ENCODE measurements around the gene ATP6V1G1. TPM values are rescaled to one million over a fixed set of nuclear protein-coding genes. Genes with fewer than 3 reads are reported as not detected.

ATP6V1G1 gene
- total RNA-seq, 1 donor from 2014 or later = 111 TPM

DNA sequence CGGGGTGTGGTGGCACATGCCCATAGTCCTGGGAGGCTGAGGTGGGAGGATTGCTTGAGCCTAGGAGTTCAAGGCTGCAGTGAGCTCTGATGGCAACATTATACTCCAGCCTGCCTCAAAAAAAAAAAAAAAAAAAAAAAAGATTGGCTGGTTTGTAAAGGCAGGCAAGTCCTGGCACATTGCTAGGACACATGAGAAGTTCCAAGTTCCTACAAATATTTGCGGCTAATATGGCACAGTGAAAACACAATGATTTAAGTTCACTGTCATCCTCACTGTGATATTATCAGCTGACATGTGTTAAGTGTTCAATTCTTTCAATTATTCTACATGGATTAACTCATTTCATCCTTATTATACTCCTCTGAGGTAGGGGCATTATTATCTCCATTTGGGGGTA, 43.6 kb downstream of the ATP6V1G1 start:
- H3K27ac Mint-ChIP-seq (ENCODE audit: unreplicated experiment) = no peak overlapping the region
- no peaks in the 10 kb centered on the region for H3K27me3 Mint-ChIP-seq (ENCODE audit: low read depth)
- no peaks in the 10 kb centered on the region for H3K36me3 Mint-ChIP-seq (ENCODE audit: low read depth)
- no peak for DNase-seq (ENCODE audit: low read depth, low spot score)
- no peak overlapping the region for H3K4me3 Mint-ChIP-seq
- H3K9me3 Mint-ChIP-seq = no peaks in the 10 kb centered on the region
- TF ChIP-seq, protein P1, sequence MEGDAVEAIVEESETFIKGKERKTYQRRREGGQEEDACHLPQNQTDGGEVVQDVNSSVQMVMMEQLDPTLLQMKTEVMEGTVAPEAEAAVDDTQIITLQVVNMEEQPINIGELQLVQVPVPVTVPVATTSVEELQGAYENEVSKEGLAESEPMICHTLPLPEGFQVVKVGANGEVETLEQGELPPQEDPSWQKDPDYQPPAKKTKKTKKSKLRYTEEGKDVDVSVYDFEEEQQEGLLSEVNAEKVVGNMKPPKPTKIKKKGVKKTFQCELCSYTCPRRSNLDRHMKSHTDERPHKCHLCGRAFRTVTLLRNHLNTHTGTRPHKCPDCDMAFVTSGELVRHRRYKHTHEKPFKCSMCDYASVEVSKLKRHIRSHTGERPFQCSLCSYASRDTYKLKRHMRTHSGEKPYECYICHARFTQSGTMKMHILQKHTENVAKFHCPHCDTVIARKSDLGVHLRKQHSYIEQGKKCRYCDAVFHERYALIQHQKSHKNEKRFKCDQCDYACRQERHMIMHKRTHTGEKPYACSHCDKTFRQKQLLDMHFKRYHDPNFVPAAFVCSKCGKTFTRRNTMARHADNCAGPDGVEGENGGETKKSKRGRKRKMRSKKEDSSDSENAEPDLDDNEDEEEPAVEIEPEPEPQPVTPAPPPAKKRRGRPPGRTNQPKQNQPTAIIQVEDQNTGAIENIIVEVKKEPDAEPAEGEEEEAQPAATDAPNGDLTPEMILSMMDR (conservative IDR thresholded peaks at IDR 0.05) = no peak
- H3K4me1 Mint-ChIP-seq = no peaks in the 10 kb centered on the region

DNA sequence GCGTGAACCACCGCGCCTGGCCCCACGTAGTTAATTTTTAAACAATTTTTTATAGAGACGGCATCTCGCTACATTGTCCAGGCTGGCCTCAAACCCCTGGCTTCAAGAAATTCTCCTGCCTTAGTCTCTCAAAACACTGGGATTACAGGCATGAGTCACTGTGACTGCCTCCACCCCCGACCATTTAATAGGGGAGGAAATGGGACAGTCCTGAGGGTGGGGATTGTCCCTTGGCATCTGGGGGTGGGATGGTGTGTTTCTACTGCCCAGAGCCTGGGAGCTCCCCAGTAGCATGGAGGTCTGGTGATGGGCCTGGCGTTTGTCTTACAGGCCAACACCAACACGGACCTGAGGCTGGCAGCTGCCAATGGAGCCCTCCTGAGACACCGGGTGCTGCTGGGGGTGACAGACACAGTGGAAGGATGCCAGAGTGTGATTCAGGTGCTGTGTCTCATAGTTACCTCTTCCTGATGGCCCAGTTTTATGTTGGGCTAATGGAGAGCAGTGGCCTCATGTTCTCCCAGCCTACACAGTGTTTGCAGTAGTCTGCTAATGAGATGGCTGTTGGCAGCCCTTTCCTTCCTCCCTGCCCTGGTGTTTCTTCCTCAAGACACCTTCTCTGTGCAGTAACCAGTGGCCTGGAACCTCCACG, 46.0 kb downstream of the ATP6V1G1 start:
- Mint-ChIP-seq H3K27ac (ENCODE audit: unreplicated experiment) (no peak overlapping the region), H3K4me1 (no peaks in the 10 kb centered on the region), H3K4me3 (no peak overlapping the region), H3K27me3 (ENCODE audit: low read depth) (no peaks in the 10 kb centered on the region), H3K36me3 (ENCODE audit: low read depth) (no peaks in the 10 kb centered on the region), H3K9me3 (no peaks in the 10 kb centered on the region)
- DNase-seq (ENCODE audit: low read depth, low spot score) = no peak
- TF ChIP-seq, protein P1 (conservative IDR thresholded peaks at IDR 0.05) = no peak

DNA sequence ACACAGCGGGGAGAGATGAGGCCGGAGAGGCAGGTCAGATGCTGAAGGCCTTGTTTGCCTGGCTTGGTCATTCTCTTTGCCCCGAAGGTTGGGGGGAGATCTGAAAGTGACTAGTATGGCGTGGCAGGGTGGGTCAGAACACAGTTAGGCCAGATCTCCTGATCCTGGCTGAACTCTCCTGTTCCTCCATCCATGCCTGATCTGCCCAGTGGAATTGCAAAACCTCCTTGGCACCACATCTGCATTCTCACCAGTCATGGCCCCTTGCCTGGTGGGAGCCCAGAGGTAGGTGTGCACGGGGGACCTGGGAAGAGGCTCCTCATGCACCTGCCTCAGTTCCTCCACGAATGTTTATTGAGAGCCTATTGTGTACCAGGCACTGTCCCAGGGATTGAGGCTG, 46.8 kb downstream of the ATP6V1G1 start:
- Mint-ChIP-seq H3K4me3 (no peak overlapping the region), H3K27ac (ENCODE audit: unreplicated experiment) (no peak overlapping the region), H3K4me1 (no peaks in the 10 kb centered on the region), H3K9me3 (no peaks in the 10 kb centered on the region), H3K27me3 (ENCODE audit: low read depth) (no peaks in the 10 kb centered on the region), H3K36me3 (ENCODE audit: low read depth) (peaks cover 2% of the 10 kb centered on the region)
- TF ChIP-seq, protein P1 (conservative IDR thresholded peaks at IDR 0.05) = no peak
- DNase-seq (ENCODE audit: low read depth, low spot score) = no peak

DNA sequence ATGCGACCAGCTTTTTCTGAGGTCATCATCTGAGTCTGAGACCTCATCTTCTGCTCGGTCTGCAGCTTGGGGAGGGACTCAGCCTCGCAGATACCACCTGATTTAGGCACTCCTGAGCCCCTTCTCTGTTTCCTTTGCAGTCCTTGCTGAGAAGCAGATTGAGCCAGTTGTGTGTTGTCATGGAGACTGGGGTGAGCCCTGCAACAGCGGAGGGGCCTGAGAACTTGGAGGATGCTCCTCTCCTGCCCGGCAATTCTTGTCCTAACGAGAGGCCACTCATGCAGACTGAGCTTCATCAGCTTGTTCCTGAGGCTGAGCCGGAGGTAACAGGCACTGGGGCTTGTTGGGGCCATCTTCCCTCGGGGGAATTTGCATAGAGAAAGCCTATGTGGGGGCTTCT, 50.8 kb downstream of the ATP6V1G1 start:
- H3K4me1 Mint-ChIP-seq = no peaks in the 10 kb centered on the region

DNA sequence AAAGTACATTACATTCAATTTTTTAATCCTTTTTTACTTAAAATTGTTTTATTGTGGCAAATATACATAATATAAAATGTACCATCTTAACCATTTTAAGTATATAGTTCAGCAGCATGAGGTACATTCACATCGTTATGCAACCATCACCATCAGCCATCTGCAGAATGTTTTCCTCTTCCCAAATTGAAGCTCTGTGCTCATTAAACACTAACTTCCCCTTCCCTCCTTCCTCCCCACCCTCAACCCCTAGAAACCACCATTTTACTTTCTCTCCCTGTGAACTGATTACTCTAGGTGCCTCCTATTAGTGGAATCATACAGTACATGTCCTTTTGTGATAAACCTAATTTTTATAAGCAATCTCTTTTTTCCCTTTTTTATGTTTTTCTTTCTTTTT, 54.4 kb downstream of the ATP6V1G1 start:
- H3K4me1 Mint-ChIP-seq = no peaks in the 10 kb centered on the region
- H3K27me3 Mint-ChIP-seq (ENCODE audit: low read depth) = no peaks in the 10 kb centered on the region
- no peak overlapping the region for H3K27ac Mint-ChIP-seq (ENCODE audit: unreplicated experiment)
- H3K36me3 Mint-ChIP-seq (ENCODE audit: low read depth) = peaks cover 10% of the 10 kb centered on the region
- peaks cover 1% of the 10 kb centered on the region for H3K9me3 Mint-ChIP-seq
- no peak for DNase-seq (ENCODE audit: low read depth, low spot score)
- TF ChIP-seq, protein P1 (conservative IDR thresholded peaks at IDR 0.05) = no peak
- H3K4me3 Mint-ChIP-seq = no peak overlapping the region

More for the DNA sequence above, 50.8 kb downstream of the ATP6V1G1 start:
- DNase-seq (ENCODE audit: low read depth, low spot score) = no peak
- no peak overlapping the region for H3K27ac Mint-ChIP-seq (ENCODE audit: unreplicated experiment)
- no peaks in the 10 kb centered on the region for H3K27me3 Mint-ChIP-seq (ENCODE audit: low read depth)
- H3K9me3 Mint-ChIP-seq = no peaks in the 10 kb centered on the region
- peaks cover 2% of the 10 kb centered on the region for H3K36me3 Mint-ChIP-seq (ENCODE audit: low read depth)
- TF ChIP-seq, protein P1 (conservative IDR thresholded peaks at IDR 0.05) = no peak
- no peak overlapping the region for H3K4me3 Mint-ChIP-seq
